ENCODE results near the gene STK40. TPM values are rescaled to one million over a fixed set of nuclear protein-coding genes. Genes with fewer than 3 reads are reported as not detected.

STK40 gene
- total RNA-seq, 2 donors from 2014 or later, result 58.2 to 76.1 TPM

DNA sequence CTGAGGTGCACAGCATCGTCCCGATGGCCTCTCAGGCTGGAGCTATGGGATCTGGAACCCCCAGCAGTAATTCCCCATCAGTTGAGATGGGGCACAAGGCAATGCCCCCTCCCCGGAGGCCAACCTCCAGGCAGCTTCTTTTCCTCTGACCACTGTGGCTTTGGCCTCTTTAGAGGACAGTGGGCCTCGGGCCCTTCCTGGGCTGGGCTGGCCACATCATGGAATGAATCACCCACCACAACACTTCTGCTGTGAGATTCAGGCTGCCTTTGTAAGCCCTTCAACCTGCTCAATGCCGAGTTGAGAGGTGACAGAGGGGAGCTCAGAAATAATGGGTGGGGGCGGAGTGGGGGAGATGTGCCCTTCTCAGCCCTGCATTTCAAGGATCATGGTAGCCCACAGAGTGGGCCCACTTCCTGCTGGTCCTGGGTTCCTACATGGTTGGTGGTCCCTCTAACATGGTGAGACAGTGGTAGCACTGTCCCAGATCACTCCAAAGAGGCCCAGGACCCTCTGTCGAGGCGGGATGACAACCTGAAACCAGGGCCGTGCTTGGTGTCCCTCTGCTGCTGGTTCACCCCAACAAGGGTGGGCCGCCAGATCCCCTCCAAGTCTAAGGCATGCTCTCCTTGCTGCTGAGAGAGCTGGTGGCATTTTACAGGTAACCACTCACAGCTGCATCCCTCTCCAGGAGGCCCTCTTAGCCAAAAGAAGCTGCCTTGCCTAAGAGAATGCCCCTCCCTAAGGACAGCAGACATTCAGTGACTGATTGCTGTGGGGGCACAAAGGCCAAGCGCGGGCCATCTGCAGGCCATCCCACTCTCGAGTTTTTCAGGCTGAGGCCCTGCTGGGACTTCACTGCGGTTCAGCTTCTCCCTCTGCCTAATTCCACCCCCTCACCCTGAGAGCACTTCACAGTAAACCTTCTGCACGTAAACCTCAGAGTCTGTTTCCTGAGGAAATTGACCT is 32.5 kb downstream of the STK40 start:
- H3K27ac Mint-ChIP-seq, result no peak overlapping the region
- DNase-seq (ENCODE audit: low spot score) (no peak), ATAC-seq (no peak)
- peaks cover 5 to 23% of the 10 kb centered on the region in 2 donors for H3K4me1 Mint-ChIP-seq (ENCODE audit: low read depth in 2 of 2)
- no peaks in the 10 kb centered on the region for H3K9me3 Mint-ChIP-seq
- H3K36me3 Mint-ChIP-seq, result peaks cover 4% of the 10 kb centered on the region
- no peak overlapping the region for H3K4me3 Mint-ChIP-seq
- H3K27me3 Mint-ChIP-seq, result no peaks in the 10 kb centered on the region

DNA sequence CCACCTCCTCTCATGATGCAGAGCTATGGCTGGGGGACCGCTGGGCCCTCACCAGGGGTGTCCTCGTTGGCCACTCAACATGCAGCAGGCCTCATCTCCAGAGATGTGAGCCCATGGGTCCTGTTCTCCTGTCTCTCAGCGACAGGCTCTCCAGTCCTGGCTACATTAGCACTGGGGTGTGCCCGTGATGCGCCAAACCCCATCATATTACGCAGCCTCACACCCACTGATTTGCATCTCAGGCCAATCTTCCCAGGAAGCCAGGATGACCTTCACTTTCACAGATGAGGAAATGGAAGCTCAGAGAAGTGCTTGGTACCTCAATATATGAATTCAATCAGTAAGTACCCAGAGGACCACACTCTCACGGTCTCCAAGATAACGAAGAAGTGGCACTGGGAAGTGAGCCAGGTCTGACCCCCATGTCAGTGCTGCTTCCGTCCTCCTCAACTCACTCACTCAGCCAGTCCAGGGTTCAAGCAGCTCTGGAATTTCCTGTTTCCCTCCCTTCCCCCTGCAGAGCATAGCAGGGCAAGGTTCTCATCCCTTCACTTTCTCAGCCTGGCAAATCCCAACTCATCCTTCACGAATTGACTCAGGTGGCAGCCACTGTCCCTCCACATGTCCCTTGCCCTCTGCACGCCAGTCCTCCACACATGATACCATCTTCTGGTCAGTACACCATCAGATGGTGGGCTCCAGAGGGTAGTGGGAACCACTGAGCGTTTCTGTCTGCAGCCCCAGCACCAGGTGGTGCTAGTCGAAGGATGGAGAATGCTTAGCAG is 33.4 kb downstream of the STK40 start:
- Mint-ChIP-seq H3K27me3 (no peaks in the 10 kb centered on the region), H3K9me3 (no peaks in the 10 kb centered on the region), H3K27ac (no peak overlapping the region), H3K36me3 (peaks cover 6% of the 10 kb centered on the region), H3K4me3 (no peak overlapping the region), H3K4me1 (ENCODE audit: low read depth in 2 of 2) (peaks cover 5 to 23% of the 10 kb centered on the region in 2 donors)
- ATAC-seq (no peak), DNase-seq (ENCODE audit: low spot score) (no peak)

DNA sequence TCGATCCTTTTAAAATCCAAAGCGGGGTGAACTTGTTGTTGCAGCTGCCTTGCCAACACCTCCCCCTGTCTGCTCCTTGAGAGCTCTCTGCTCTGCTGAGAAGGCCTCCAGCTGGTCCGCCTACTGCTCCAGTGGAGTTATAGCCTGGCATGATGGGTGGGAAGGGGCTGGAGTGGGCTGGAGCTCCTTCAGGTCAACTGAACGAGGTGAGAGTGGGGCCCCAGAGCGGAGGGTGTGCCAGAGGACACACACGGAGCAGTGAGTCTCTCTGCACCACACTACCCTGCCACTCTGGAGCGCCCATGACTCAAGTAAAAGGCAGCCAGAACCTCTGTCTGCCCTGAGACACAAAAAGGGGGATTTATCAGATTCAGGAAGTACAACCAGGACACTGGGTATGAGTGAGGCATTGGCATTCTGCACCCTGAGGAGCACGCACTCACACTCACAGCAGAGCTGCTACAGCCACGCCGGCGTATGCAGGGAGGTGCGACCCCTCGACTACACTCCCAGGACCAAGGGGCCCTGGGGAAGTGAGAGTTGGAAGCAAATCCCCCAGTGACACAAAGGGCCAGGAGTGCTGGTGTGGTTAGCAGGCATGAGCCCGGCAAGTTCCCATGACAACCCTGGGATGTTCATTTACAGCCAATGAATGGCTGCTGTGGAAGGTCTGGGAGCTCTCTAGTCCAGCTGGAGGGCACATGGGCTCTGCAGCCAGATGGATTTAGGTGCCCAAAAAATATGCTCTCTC is 34.3 kb downstream of the STK40 start:
- Mint-ChIP-seq H3K27me3 (no peaks in the 10 kb centered on the region), H3K27ac (peak overlapping the region in 1 of 2 donors; percentile 66), H3K4me1 (ENCODE audit: low read depth in 2 of 2) (peaks cover 5 to 23% of the 10 kb centered on the region in 2 donors), H3K36me3 (peaks cover 6% of the 10 kb centered on the region), H3K9me3 (no peaks in the 10 kb centered on the region), H3K4me3 (no peak overlapping the region)
- ATAC-seq (no peak), DNase-seq (ENCODE audit: low spot score) (no peak)

DNA sequence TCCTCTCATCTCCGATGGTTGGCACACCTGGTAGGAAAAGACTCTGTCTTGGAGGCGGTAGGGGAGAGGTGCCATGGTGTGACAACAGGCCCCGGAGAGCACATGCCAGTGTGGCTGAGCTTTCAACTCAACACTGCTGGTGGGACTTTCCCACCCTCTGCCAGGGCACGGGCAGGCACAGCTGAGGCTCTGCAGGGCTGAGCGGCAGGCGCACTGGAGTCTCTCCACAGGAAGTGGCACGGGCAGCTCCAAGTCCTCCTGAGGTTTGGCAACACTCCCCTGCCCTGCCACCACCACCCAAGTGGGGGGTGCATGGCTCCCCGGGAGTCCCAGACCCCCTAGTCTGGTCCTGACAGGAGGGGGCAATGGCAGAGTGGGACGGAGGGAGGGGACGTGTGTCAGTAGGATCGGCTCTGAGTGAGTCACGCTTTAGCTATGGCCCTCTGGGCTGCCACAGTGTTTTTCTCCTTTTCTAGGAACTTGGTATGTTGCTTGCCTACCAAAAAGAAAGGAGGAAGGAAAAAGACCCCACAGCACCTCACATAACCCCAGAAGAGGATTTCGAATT is 35.0 kb downstream of the STK40 start:
- peak overlapping the region; percentile 18 to 68 for H3K27ac Mint-ChIP-seq
- peaks cover 6% of the 10 kb centered on the region for H3K36me3 Mint-ChIP-seq
- H3K4me1 Mint-ChIP-seq (ENCODE audit: low read depth in 2 of 2), result peaks cover 5 to 23% of the 10 kb centered on the region in 2 donors
- H3K27me3 Mint-ChIP-seq, result no peaks in the 10 kb centered on the region
- no peak overlapping the region for H3K4me3 Mint-ChIP-seq
- peak; percentile 60 to 78 for ATAC-seq
- no peaks in the 10 kb centered on the region for H3K9me3 Mint-ChIP-seq
- DNase-seq (ENCODE audit: low spot score), result no peak

DNA sequence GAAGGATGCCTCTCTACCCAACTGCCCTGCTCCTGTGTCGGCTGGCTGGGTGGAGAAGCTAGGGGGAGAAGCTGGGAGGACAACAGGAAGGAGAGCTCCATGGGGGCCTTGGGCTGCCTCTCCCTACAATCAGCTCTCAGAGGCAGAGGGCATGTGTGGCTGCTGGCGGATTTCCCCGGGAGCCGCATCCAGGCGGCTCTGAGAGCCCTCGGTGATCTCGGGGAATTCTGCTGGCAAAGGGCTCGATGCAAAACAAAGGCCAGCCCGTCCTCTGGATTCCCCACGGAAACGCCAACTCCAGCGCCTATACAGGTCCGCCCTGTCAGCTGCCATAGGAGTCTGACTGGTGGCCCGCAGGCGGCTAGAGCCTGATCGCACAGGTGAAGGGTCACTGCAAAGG is 35.9 kb downstream of the STK40 start:
- Mint-ChIP-seq H3K36me3 (peaks cover 6% of the 10 kb centered on the region), H3K4me1 (ENCODE audit: low read depth in 2 of 2) (peaks cover 5 to 24% of the 10 kb centered on the region in 2 donors), H3K27me3 (no peaks in the 10 kb centered on the region), H3K27ac (peak overlapping the region in 1 of 2 donors; percentile 68), H3K9me3 (no peaks in the 10 kb centered on the region), H3K4me3 (no peak overlapping the region)
- DNase-seq (ENCODE audit: low spot score) (no peak), ATAC-seq (no peak)

DNA sequence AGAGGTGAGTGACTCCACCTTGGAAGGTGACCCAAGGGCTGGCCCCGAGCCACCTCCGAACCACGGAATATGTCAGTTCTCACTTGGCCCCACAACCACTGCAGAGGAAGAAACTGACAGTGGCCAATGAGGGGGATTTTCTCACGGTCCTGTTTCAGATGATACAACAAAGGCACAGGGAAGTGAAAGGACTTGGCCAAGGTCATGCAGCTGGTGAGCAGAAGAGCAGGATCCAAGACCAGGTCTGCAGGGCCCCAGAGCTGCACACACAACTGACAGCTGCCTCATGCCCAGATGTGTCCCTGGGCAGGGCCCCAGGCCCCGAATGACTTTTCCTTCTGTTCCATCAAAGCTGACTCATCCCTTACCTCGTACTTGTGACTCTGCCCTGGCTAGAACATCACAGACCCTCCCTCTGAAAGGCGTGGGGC is 36.5 kb downstream of the STK40 start:
- no peak overlapping the region for H3K4me3 Mint-ChIP-seq
- H3K9me3 Mint-ChIP-seq, result no peaks in the 10 kb centered on the region
- H3K4me1 Mint-ChIP-seq (ENCODE audit: low read depth in 2 of 2), result peaks cover 5 to 27% of the 10 kb centered on the region in 2 donors
- peaks cover 6% of the 10 kb centered on the region for H3K36me3 Mint-ChIP-seq
- H3K27me3 Mint-ChIP-seq, result no peaks in the 10 kb centered on the region
- H3K27ac Mint-ChIP-seq, result no peak overlapping the region
- ATAC-seq (no peak), DNase-seq (ENCODE audit: low spot score) (no peak)

DNA sequence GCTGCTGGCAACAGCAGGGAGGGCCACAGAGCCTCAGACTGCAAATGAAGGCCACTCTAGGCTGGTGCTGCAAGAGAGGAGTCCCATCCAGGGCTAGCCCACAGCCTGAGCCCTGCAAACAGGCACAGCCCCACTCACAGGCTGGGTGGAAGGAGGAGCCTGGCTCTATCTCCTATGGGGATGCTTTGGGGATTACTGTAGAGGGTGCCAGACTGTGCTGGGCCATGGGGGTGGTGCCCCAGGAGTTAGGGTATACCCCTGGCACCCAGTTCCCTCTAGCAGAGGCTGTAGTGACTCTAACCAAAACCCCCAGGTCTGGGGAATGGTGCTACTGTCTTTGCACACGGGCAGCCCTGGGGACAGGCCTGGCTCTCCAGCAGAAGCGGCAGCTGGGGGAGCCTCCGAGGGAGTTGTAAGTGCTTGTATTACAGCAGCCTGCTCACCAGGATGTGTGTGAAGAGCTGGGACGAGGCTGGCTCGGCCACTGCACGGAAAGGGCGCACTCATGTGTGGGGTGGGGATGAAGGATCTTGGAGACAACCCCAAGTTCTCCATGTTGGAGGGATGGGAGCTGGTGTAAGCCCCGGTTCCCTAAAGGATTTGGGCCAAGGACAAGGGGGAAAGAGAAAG is 38.9 kb downstream of the STK40 start:
- ATAC-seq (no peak), DNase-seq (ENCODE audit: low spot score) (no peak)
- Mint-ChIP-seq H3K27me3 (no peaks in the 10 kb centered on the region), H3K36me3 (peaks cover 6% of the 10 kb centered on the region), H3K27ac (no peak overlapping the region), H3K4me1 (ENCODE audit: low read depth in 2 of 2) (peaks cover 5 to 19% of the 10 kb centered on the region in 2 donors), H3K9me3 (no peaks in the 10 kb centered on the region), H3K4me3 (no peak overlapping the region)

DNA sequence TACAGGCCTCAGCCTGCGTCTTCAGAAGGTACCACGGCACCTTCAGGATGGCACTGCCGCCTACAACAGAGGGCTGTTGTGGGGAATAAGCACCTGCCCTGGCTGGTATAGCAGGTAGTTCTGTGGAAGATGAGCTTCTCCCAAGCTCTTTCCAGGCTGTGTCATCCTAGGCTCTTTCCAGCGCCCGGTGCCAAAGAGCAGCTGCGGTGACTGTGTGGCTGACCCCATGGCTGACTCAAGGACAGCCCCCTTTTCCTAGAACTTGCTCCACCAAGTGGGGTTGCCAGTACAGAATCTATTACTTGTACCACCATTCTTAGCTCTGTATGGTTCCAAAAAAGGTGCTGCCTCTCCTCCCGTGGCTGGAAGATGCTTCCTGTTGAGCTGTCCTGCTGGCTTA is 40.4 kb downstream of the STK40 start:
- Mint-ChIP-seq H3K4me1 (ENCODE audit: low read depth in 2 of 2) (peaks cover 2 to 11% of the 10 kb centered on the region in 2 donors), H3K27me3 (no peaks in the 10 kb centered on the region)
- ATAC-seq, result no peak

DNA sequence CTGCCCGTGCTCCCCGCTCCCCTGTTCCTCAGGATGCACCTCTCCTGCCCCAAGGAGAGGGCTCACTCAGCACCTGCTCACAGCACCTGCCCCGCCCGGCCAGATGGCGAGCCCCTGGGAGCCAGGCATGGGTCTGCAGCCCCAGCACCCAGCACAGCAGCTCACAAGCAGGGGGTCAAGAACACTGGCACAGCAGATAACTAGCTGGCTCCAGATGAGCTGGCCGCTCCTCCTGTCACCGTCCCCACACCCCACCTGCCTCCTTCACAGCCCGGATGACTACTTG is 41.4 kb downstream of the STK40 start:
- Mint-ChIP-seq H3K27me3 (no peaks in the 10 kb centered on the region), H3K9me3 (no peaks in the 10 kb centered on the region), H3K4me1 (ENCODE audit: low read depth in 2 of 2) (peaks cover 0 to 9% of the 10 kb centered on the region in 2 donors), H3K4me3 (no peak overlapping the region), H3K36me3 (peaks cover 6% of the 10 kb centered on the region), H3K27ac (peak overlapping the region in 1 of 2 donors; percentile 53)
- DNase-seq (ENCODE audit: low spot score) (no peak), ATAC-seq (no peak)

More for the DNA sequence above, 40.4 kb downstream of the STK40 start:
- Mint-ChIP-seq H3K9me3 (no peaks in the 10 kb centered on the region), H3K4me3 (no peak overlapping the region), H3K27ac (no peak overlapping the region), H3K36me3 (peaks cover 6% of the 10 kb centered on the region)
- no peak for DNase-seq (ENCODE audit: low spot score)

DNA sequence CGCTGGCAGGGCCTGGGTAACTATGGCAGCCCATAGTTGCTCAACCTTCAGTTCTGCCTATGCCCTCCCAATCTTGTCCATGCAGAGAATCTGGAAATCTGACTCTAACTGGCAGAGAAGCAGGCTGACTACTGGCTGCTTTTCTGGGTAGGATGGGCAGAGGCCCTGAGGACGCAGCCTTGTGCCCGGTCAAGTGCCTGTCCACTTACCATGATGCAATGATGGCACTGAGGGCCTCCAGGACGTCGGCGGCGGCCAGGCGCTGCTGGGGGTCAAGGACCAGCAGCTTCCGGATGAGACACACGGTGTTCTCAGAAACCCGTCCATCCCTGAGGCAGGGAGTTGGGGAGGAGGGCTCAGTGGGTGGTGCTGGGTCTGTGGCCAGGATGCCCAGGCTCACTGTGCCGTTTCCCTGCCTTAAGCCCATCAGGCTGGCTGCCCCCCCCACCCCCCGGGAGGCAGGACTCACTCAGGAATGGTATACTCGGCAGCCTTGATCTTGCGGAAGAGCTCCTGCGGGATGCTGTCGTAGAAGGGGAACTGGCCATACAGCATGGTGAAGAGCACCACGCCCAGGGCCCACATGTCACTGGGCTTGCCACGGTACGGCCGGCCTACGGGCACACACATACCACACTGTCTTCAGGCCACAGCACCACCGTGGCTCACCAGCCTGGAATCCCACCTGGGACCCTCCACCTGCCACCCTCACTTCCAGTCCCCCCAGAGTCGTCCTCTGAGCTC is 41.9 kb downstream of the STK40 start:
- DNase-seq (ENCODE audit: low spot score) (no peak), ATAC-seq (no peak)
- Mint-ChIP-seq H3K4me1 (ENCODE audit: low read depth in 2 of 2) (peaks cover 0 to 9% of the 10 kb centered on the region in 2 donors), H3K27ac (no peak overlapping the region), H3K36me3 (peaks cover 6% of the 10 kb centered on the region), H3K27me3 (no peaks in the 10 kb centered on the region), H3K9me3 (no peaks in the 10 kb centered on the region), H3K4me3 (no peak overlapping the region)

DNA sequence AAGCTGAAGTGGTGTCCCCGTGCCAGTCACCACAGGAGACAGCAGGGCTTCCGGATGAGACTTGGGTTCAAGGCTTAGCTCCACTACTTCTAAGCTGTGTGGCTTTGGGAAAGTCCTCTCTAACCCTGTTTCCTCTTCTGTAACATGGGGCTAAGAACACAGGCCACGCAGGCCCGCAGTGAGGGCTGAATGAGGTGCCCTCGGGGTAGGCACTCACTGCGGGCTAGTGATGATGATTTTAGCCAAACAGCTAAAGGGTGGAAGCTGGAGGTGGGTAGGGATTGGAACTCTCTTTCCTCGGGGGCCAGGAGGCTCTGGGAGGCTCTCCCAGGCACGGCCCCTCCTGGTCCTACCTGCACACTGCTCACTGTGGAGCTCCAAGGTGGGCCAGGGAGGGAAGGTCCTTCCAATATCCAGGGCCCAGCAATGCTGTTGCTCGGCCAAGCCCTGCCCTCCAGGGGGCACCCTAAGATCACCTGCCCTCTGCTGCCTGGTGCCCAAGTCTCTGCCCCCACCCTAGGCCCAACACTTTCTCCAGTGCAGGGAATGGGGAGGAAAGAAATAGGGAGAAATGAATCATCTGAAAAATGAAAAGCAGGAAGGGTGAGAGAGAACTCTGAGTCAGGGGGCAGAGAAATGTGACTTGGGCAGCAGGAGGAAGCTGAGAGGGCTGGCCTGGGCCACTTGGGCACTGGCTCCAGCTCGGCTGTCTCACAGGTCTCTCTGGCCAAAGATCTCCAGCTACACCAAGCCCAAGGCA is 43.1 kb downstream of the STK40 start:
- no peak overlapping the region for H3K4me3 Mint-ChIP-seq
- DNase-seq (ENCODE audit: low spot score) (no peak), ATAC-seq (peak; percentile 62 to 71)
- H3K9me3 Mint-ChIP-seq, result no peaks in the 10 kb centered on the region
- H3K36me3 Mint-ChIP-seq, result no peaks in the 10 kb centered on the region
- no peak overlapping the region for H3K27ac Mint-ChIP-seq
- no peaks in the 10 kb centered on the region for H3K27me3 Mint-ChIP-seq
- H3K4me1 Mint-ChIP-seq (ENCODE audit: low read depth in 2 of 2), result peaks cover 3 to 15% of the 10 kb centered on the region in 2 donors

Data from natural killer cell treated with Interleukin-12 subunit alpha and Interleukin-12 subunit beta and Interleukin-15 and Interleukin-18, amount 100 ng/mL, for 72 hours (primary cell).